ENCODE measurements around the gene SEMA5A. TPM values are rescaled to one million over a fixed set of nuclear protein-coding genes. Genes with fewer than 3 reads are reported as not detected.

Gene SEMA5A
- total RNA-seq, 2 experiments from 2014 or later = 0.48 to 0.52 TPM

DNA sequence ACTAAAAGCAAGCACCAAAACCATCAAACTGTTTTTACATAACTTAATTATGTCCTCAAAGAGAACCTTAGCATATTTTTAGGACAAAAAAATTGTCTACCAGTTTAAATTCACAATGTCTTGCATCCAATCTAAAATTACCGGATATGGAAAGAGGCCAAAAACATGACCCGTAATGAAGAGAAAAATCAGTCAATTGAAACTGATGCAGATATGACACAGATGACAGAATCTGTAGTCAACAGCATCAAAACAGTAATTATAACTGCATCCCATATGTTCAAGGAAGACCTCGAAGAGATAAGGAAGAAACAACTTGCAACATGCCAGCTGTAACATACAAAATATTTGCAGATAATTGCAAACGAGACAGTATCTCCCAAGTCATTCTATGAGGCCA is 473.2 kb downstream of the SEMA5A start:
- DNase-seq = no peak
- H3K27me3 Mint-ChIP-seq = no peaks in the 10 kb centered on the region
- H3K4me1 Mint-ChIP-seq (ENCODE audit: low read depth) = no peaks in the 10 kb centered on the region
- H3K27ac Mint-ChIP-seq = no peak overlapping the region
- no peaks in the 10 kb centered on the region for H3K36me3 Mint-ChIP-seq
- intact Hi-C loops (cut with micrococcal nuclease) = no loop called here
- no peak overlapping the region for H3K4me3 Mint-ChIP-seq
- ChIA-PET POLR2A (no interaction called here), CTCF (no interaction called here)
- H3K9me3 Mint-ChIP-seq = no peaks in the 10 kb centered on the region

DNA sequence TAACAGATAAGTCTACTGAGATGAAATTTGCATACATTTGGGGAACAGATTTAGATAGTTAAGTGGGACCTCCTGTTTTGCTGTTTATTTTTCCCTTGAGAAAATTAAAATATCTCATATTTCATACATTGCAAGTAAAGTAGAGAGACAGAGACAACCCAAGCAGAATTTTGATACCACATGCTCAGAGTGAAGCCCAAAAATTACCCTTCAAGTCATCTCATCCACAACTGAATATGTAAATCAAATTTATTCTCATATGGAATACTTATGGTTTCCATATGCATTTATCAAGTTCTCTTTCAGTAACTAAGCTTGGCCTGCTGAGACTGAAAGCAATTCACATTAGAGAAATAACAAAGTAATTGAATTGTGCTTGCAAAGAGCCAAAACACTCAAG is 474.4 kb downstream of the SEMA5A start:
- CTCF ChIA-PET = no interaction called here
- no peak for DNase-seq
- POLR2A ChIA-PET = no interaction called here
- H3K9me3 Mint-ChIP-seq = no peaks in the 10 kb centered on the region
- no peaks in the 10 kb centered on the region for H3K4me1 Mint-ChIP-seq (ENCODE audit: low read depth)
- no peaks in the 10 kb centered on the region for H3K36me3 Mint-ChIP-seq
- no peak overlapping the region for H3K27ac Mint-ChIP-seq
- no peaks in the 10 kb centered on the region for H3K27me3 Mint-ChIP-seq
- no peak overlapping the region for H3K4me3 Mint-ChIP-seq
- intact Hi-C loops (cut with micrococcal nuclease) = no loop called here

- CTCF ChIA-PET = no interaction called here
- Mint-ChIP-seq H3K4me3 (no peak overlapping the region), H3K36me3 (no peaks in the 10 kb centered on the region), H3K9me3 (no peaks in the 10 kb centered on the region), H3K4me1 (ENCODE audit: low read depth) (no peaks in the 10 kb centered on the region), H3K27me3 (no peaks in the 10 kb centered on the region), H3K27ac (no peak overlapping the region)
- POLR2A ChIA-PET = no interaction called here
- intact Hi-C loops (cut with micrococcal nuclease) = no loop called here
- no peak for DNase-seq
Measured at GRCh38 chr5:9071074-9071473, 474.8 kb downstream of the SEMA5A start.

GRCh38 chr5:9069650-9070049 is 476.2 kb downstream of the SEMA5A start:
- Mint-ChIP-seq H3K4me3 (no peak overlapping the region), H3K27ac (no peak overlapping the region), H3K4me1 (ENCODE audit: low read depth) (no peaks in the 10 kb centered on the region), H3K9me3 (no peaks in the 10 kb centered on the region), H3K36me3 (no peaks in the 10 kb centered on the region), H3K27me3 (no peaks in the 10 kb centered on the region)
- POLR2A ChIA-PET = no interaction called here
- intact Hi-C loops (cut with micrococcal nuclease) = no loop called here
- CTCF ChIA-PET = no interaction called here
- DNase-seq = no peak

GRCh38 chr5:9067154-9067553 is 478.7 kb downstream of the SEMA5A start:
- ChIA-PET POLR2A (no interaction called here), CTCF (no interaction called here)
- no peaks in the 10 kb centered on the region for H3K36me3 Mint-ChIP-seq
- peaks cover 6% of the 10 kb centered on the region for H3K9me3 Mint-ChIP-seq
- DNase-seq = no peak
- no peaks in the 10 kb centered on the region for H3K4me1 Mint-ChIP-seq (ENCODE audit: low read depth)
- no peak overlapping the region for H3K27ac Mint-ChIP-seq
- no peaks in the 10 kb centered on the region for H3K27me3 Mint-ChIP-seq
- intact Hi-C loops (cut with micrococcal nuclease) = no loop called here
- H3K4me3 Mint-ChIP-seq = no peak overlapping the region

DNA sequence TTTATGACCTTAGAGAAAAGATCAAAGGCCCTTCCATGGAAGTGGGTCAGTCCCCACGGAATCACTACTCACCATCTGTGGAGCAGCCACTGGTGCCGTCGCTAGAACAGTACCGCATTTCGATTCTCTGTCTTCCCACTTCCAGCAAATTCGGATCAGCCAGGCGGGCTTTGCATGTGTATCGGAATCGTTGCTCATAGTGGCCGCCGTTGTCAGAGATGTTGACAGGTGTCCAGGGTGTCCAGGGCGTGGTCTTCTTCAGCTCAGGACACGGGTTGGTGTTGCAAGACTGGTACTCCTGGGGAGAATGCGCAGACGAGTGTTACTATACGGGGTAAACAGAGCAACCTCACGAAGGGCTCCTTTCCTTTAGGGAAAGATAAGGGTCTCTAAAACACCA is 479.5 kb downstream of the SEMA5A start:
- DNase-seq = no peak
- peaks cover 6% of the 10 kb centered on the region for H3K9me3 Mint-ChIP-seq

GRCh38 chr5:9063615-9064245 is 482.1 kb downstream of the SEMA5A start:
- Mint-ChIP-seq H3K27me3 (no peaks in the 10 kb centered on the region), H3K27ac (no peak overlapping the region), H3K36me3 (no peaks in the 10 kb centered on the region), H3K4me1 (ENCODE audit: low read depth) (no peaks in the 10 kb centered on the region), H3K4me3 (no peak overlapping the region), H3K9me3 (peaks cover 6% of the 10 kb centered on the region)
- no peak for DNase-seq
- intact Hi-C loops (cut with micrococcal nuclease) = no loop called here
- ChIA-PET CTCF (no interaction called here), POLR2A (no interaction called here)

More for the DNA sequence above, 479.5 kb downstream of the SEMA5A start:
- H3K4me1 Mint-ChIP-seq (ENCODE audit: low read depth) = no peaks in the 10 kb centered on the region
- no peak overlapping the region for H3K27ac Mint-ChIP-seq
- H3K36me3 Mint-ChIP-seq = no peaks in the 10 kb centered on the region
- H3K27me3 Mint-ChIP-seq = no peaks in the 10 kb centered on the region
- intact Hi-C loops (cut with micrococcal nuclease) = no loop called here
- H3K4me3 Mint-ChIP-seq = no peak overlapping the region
- ChIA-PET CTCF (no interaction called here), POLR2A (no interaction called here)

DNA sequence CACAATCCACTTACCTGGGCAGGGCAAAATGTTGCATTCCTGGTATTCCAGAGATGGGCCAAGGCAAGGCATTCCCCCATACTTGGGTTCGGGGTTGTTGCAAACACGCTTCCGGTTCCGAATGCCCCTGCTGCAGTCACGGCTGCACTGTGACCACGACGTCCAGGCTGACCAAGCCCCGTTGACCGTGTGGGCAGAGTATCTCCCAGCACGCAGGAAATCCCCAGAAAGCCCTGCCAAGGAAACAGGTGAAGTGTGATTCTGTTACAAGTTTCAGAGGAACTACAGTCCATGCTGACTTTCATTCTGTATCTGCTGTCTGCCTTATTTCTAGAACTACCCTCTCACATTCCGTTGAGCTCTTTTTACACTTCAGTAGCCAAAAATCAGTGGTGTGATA is 483.0 kb downstream of the SEMA5A start:
- H3K36me3 Mint-ChIP-seq = no peaks in the 10 kb centered on the region
- H3K27me3 Mint-ChIP-seq = no peaks in the 10 kb centered on the region

GRCh38 chr5:9059920-9060691 is 485.8 kb downstream of the SEMA5A start:
- ChIA-PET POLR2A (no interaction called here), CTCF (no interaction called here)
- no peaks in the 10 kb centered on the region for H3K36me3 Mint-ChIP-seq
- no peaks in the 10 kb centered on the region for H3K4me1 Mint-ChIP-seq (ENCODE audit: low read depth)
- no peaks in the 10 kb centered on the region for H3K27me3 Mint-ChIP-seq
- DNase-seq = no peak
- H3K27ac Mint-ChIP-seq = no peak overlapping the region
- H3K9me3 Mint-ChIP-seq = peaks cover 6% of the 10 kb centered on the region
- H3K4me3 Mint-ChIP-seq = no peak overlapping the region
- intact Hi-C loops (cut with micrococcal nuclease) = no loop called here

More for the DNA sequence above, 483.0 kb downstream of the SEMA5A start:
- Mint-ChIP-seq H3K9me3 (peaks cover 6% of the 10 kb centered on the region), H3K4me1 (ENCODE audit: low read depth) (no peaks in the 10 kb centered on the region), H3K27ac (no peak overlapping the region), H3K4me3 (no peak overlapping the region)
- ChIA-PET POLR2A (no interaction called here), CTCF (no interaction called here)
- DNase-seq = no peak
- intact Hi-C loops (cut with micrococcal nuclease) = no loop called here

DNA sequence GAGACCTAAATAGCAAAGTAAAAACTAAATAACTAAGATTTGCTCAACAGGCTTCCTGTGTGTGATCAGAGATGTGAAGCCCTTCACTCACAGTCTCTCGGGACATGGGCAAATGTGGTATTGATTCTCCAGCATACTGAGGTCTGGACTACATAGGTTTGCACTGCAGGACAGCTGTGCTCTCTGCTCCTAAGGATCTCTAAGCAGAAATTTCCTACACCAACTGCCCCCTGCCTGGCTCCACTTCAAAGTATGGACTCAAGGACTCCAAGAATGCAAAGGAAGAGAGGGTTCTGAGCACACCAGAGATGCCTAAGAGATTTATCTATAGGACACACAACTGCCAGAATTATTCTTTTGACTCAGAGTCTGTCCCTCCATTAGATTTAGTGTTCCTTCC is 487.2 kb downstream of the SEMA5A start:
- Mint-ChIP-seq H3K27me3 (no peaks in the 10 kb centered on the region), H3K9me3 (no peaks in the 10 kb centered on the region), H3K36me3 (no peaks in the 10 kb centered on the region), H3K4me3 (no peak overlapping the region), H3K27ac (no peak overlapping the region), H3K4me1 (ENCODE audit: low read depth) (no peaks in the 10 kb centered on the region)
- POLR2A ChIA-PET = no interaction called here
- intact Hi-C loops (cut with micrococcal nuclease) = no loop called here
- no peak for DNase-seq
- CTCF ChIA-PET = no interaction called here

GRCh38 chr5:9058161-9058560 is 487.7 kb downstream of the SEMA5A start:
- ChIA-PET POLR2A (no interaction called here), CTCF (no interaction called here)
- Mint-ChIP-seq H3K27ac (no peak overlapping the region), H3K36me3 (no peaks in the 10 kb centered on the region), H3K9me3 (no peaks in the 10 kb centered on the region), H3K4me3 (no peak overlapping the region), H3K4me1 (ENCODE audit: low read depth) (no peaks in the 10 kb centered on the region), H3K27me3 (no peaks in the 10 kb centered on the region)
- DNase-seq = no peak
- intact Hi-C loops (cut with micrococcal nuclease) = no loop called here

- Mint-ChIP-seq H3K27ac (no peak overlapping the region), H3K27me3 (no peaks in the 10 kb centered on the region), H3K4me3 (no peak overlapping the region), H3K36me3 (no peaks in the 10 kb centered on the region), H3K4me1 (ENCODE audit: low read depth) (no peaks in the 10 kb centered on the region), H3K9me3 (no peaks in the 10 kb centered on the region)
- ChIA-PET POLR2A (no interaction called here), CTCF (no interaction called here)
- no peak for DNase-seq
- intact Hi-C loops (cut with micrococcal nuclease) = no loop called here
Measured at GRCh38 chr5:9057406-9058000, 488.4 kb downstream of the SEMA5A start.

- intact Hi-C loops (cut with micrococcal nuclease) = no loop called here
- POLR2A ChIA-PET = no interaction called here
- no peak for DNase-seq
- CTCF ChIA-PET = no interaction called here
- no peaks in the 10 kb centered on the region for H3K4me1 Mint-ChIP-seq (ENCODE audit: low read depth)
- no peaks in the 10 kb centered on the region for H3K9me3 Mint-ChIP-seq
- no peak overlapping the region for H3K4me3 Mint-ChIP-seq
- no peaks in the 10 kb centered on the region for H3K27me3 Mint-ChIP-seq
- no peak overlapping the region for H3K27ac Mint-ChIP-seq
- no peaks in the 10 kb centered on the region for H3K36me3 Mint-ChIP-seq
Measured at GRCh38 chr5:9056046-9056445, 489.8 kb downstream of the SEMA5A start.
